ENCODE results near the gene WDHD1.
"Not testable (repeated sequence)": the region's sequence is repeated elsewhere in the genome, so short reads cannot be mapped to it uniquely, and the experiment has no call there.

Gene WDHD1

GRCh38 chr14:55026793-55027561 lies at the start of gene WDHD1, which contains the start of gene SOCS4:
WDHD1 (minus strand) TSS chr14:55027099; CDS start chr14:55026787, 312 bp downstream.
SOCS4 (plus strand) TSS chr14:55027236; CDS start chr14:55043042, 15,806 bp downstream.
- DNase-seq (ENCODE audit: low spot score) = peak; percentile 95

GRCh38 chr14:55075628-55076175 lies 48.8 kb upstream of the WDHD1 start:
- DNase-seq (ENCODE audit: low spot score) = no peak

- DNase-seq (ENCODE audit: low spot score) = peak; percentile 38
Measured at GRCh38 chr14:55074662-55075061, 47.8 kb upstream of the WDHD1 start.

- DNase-seq (ENCODE audit: low spot score) = no peak
Measured at GRCh38 chr14:55073856-55074255, 47.0 kb upstream of the WDHD1 start.

- DNase-seq (ENCODE audit: low spot score) = no peak
Measured at GRCh38 chr14:55071870-55072640, 45.2 kb upstream of the WDHD1 start.

- no peak for DNase-seq (ENCODE audit: low spot score)
Measured at GRCh38 chr14:55070981-55071411, 44.1 kb upstream of the WDHD1 start.

- DNase-seq (ENCODE audit: low spot score) = no peak
Measured at GRCh38 chr14:55066223-55066622, 39.3 kb upstream of the WDHD1 start.

- DNase-seq (ENCODE audit: low spot score) = no peak
Measured at GRCh38 chr14:55065411-55065810, 38.5 kb upstream of the WDHD1 start.

GRCh38 chr14:55064896-55065295 lies 38.0 kb upstream of the WDHD1 start:
- DNase-seq (ENCODE audit: low spot score) = not testable (repeated sequence)

GRCh38 chr14:55062517-55063351 lies 35.8 kb upstream of the WDHD1 start:
- DNase-seq (ENCODE audit: low spot score) = no peak

- no peak for DNase-seq (ENCODE audit: low spot score)
Measured at GRCh38 chr14:55059333-55059732, 32.4 kb upstream of the WDHD1 start.

- DNase-seq (ENCODE audit: low spot score) = no peak
Measured at GRCh38 chr14:55057919-55058318, 31.0 kb upstream of the WDHD1 start.

GRCh38 chr14:55054098-55054497 lies 27.2 kb upstream of the WDHD1 start:
- DNase-seq (ENCODE audit: low spot score) = no peak

- no peak for DNase-seq (ENCODE audit: low spot score)
Measured at GRCh38 chr14:55053500-55053899, 26.6 kb upstream of the WDHD1 start.

- no peak for DNase-seq (ENCODE audit: low spot score)
Measured at GRCh38 chr14:55053018-55053417, 26.1 kb upstream of the WDHD1 start.

- no peak for DNase-seq (ENCODE audit: low spot score)
Measured at GRCh38 chr14:55052269-55052930, 25.5 kb upstream of the WDHD1 start.

- peak; percentile 97 for DNase-seq (ENCODE audit: low spot score)
Measured at GRCh38 chr14:55051423-55052268, 24.7 kb upstream of the WDHD1 start, which contains the start of gene MAPK1IP1L. MAPK1IP1L (plus strand) TSS chr14:55051647; CDS start chr14:55061684, 10,037 bp downstream.

GRCh38 chr14:55051165-55051422 lies 24.2 kb upstream of the WDHD1 start:
- DNase-seq (ENCODE audit: low spot score) = no peak

- no peak for DNase-seq (ENCODE audit: low spot score)
Measured at GRCh38 chr14:55048900-55049436, 22.1 kb upstream of the WDHD1 start.

All from iPS-NIHi11 (cell line).